ENCODE data around the gene PAN3. TPM values are rescaled to one million over a fixed set of nuclear protein-coding genes. Genes with fewer than 3 reads are reported as not detected.

The PAN3 gene
- total RNA-seq, 1 donor from 2014 or later, result 40.1 TPM

GRCh38 chr13:28336193-28336657 is 197.9 kb downstream of the PAN3 start:
- intact Hi-C loops (cut with micrococcal nuclease), result no loop called here

GRCh38 chr13:28337166-28338005 is 199.0 kb downstream of the PAN3 start:
- intact Hi-C loops (cut with micrococcal nuclease), result no loop called here

- intact Hi-C loops (cut with micrococcal nuclease), result no loop called here
Measured at GRCh38 chr13:28338006-28338574, 199.7 kb downstream of the PAN3 start.

- intact Hi-C loops (cut with micrococcal nuclease), result no loop called here
Measured at GRCh38 chr13:28338742-28339141, 200.4 kb downstream of the PAN3 start.

GRCh38 chr13:28339419-28339818 is 201.1 kb downstream of the PAN3 start:
- intact Hi-C loops (cut with micrococcal nuclease), result no loop called here

- intact Hi-C loops (cut with micrococcal nuclease), result no loop called here
Measured at GRCh38 chr13:28340272-28340793, 202.0 kb downstream of the PAN3 start.

- intact Hi-C loops (cut with micrococcal nuclease), result no loop called here
Measured at GRCh38 chr13:28342251-28342650, 203.9 kb downstream of the PAN3 start.

GRCh38 chr13:28344163-28344562 is 205.8 kb downstream of the PAN3 start:
- intact Hi-C loops (cut with micrococcal nuclease), result no loop called here

Other genes with a start within 250 kb of the PAN3 start
- not detected in 2 replicates for gene PDX1, start 218.5 kb upstream of the PAN3 start, total RNA-seq
- not detected in 2 replicates for gene CDX2, start 169.2 kb upstream of the PAN3 start, total RNA-seq
- not detected in 2 replicates for gene URAD, start 149.9 kb upstream of the PAN3 start, total RNA-seq
- not detected in 2 replicates for gene FLT3, start 38.0 kb upstream of the PAN3 start, total RNA-seq

Measured in T-helper 1 cell treated with Interleukin-12 subunit alpha and Interleukin-12 subunit beta and Interleukin-4 antibody, amounts not matched to agents 30 ng/mL and 1 ng/mL, for 36 hours (primary cell).